ENCODE results near the gene ARPC1A. TPM values are rescaled to one million over a fixed set of nuclear protein-coding genes. Genes with fewer than 3 reads are reported as not detected.
A peak's percentile ranks its signal among the peaks of the same experiment; 100 is the strongest.

ARPC1A gene
- total RNA-seq, 4 donors from 2014 or later = 98.1 to 169 (median 140) TPM

DNA sequence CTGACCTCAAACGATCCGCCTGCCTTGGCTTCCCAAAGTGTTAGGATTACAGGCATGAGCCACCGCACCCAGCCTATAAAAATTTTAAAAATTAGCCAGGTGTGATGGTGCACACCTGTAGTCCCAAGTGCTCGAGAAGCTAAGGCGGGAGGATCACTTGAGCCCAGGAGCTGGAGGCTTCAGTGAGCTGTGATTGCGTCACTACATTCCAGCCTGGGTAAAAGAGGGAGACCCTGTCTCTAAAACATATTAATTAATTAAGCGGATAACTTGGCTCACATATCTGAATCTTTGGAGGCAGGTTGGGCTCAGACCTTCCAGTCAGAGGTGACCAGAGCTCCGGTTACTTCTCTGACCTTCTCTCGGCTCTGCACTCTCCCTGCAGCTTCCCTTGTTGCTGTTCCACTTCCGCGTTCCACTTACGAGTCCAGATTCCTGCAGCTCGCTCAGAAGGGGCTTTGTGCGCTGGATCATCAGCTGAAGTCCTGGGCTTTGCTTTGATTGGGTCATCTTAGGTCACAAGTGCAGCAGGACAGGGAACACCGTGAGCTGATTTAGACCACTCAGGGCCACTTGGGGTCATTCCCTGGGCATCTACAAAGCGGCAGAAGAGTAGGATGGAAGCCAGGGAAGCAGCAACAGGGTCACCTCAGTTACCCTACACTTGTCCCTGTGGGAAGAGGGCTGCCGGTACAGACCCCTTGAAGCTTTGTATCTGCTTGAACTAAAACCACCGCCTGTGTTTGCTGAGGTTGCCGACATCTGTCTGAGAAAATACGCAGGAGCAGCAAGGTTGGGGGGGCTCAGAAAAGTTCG lies 46.8 kb downstream of the ARPC1A start:
- DNase-seq (ENCODE audit: low spot score in 2 of 2) = no peak
- Histone ChIP-seq H3K4me1 (peaks cover 32% of the 10 kb centered on the region), H3K4me3 (no peak overlapping the region), H3K9me3 (no peaks in the 10 kb centered on the region), H3K27ac (peak overlapping the region; percentile 35), H3K36me3 (peaks cover 4% of the 10 kb centered on the region), H3K27me3 (no peaks in the 10 kb centered on the region)
- 38% methylated on average over 16 of the region's 21 CpGs for WGBS
- TF ChIP-seq POLR2AphosphoS5 (IDR thresholded peaks at IDR 0.05) (no peak), POLR2A (IDR thresholded peaks at IDR 0.05) (no peak), EP300 (IDR thresholded peaks at IDR 0.05) (no peak)
- TF ChIP-seq, protein P1, sequence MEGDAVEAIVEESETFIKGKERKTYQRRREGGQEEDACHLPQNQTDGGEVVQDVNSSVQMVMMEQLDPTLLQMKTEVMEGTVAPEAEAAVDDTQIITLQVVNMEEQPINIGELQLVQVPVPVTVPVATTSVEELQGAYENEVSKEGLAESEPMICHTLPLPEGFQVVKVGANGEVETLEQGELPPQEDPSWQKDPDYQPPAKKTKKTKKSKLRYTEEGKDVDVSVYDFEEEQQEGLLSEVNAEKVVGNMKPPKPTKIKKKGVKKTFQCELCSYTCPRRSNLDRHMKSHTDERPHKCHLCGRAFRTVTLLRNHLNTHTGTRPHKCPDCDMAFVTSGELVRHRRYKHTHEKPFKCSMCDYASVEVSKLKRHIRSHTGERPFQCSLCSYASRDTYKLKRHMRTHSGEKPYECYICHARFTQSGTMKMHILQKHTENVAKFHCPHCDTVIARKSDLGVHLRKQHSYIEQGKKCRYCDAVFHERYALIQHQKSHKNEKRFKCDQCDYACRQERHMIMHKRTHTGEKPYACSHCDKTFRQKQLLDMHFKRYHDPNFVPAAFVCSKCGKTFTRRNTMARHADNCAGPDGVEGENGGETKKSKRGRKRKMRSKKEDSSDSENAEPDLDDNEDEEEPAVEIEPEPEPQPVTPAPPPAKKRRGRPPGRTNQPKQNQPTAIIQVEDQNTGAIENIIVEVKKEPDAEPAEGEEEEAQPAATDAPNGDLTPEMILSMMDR (IDR thresholded peaks at IDR 0.05) = no peak

DNA sequence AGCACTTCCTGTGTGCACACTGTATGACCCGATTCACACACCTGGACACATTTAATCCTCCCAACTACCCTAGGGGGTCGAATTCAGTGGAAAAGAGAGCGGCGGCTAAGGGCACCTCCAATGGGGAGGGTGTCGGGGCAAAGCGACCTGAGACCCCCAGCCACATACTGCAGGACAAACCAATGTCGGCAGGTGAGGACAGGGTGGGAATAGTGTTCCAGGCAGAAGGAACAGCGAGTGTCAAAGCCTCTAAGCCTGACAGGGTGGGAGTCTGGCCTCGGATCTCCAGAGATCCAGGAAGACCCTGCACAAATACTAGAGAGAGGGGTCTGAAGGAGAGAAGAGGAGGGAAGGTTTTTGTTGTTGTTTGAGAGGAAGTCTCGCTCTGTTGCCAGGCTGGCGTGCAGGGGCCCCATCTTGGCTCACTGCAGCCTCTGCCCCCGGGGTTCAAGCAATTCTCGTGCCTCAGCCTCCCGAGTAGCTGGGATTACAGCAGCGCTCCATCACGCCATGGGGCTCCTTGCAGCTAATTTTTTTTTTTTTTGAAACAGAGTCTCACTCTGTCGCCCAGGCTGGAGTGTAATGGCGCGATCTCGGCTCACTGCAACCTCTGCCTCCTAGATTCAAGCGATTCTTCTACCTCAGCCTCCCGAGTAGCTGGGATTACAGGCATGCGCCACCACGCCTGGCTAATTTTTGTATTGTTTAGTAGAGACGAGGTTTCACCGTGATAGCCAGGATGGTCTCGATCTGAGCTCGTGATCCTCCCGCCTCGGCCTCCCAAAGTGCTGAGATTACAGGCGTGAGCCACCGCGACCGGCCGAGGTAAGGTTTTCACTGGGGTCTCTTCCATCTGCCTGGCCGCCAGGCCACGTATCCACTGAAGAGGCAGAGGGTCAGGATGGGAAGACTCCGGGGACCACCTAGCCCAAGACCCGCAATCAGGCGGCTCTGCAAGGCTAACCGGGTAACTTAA lies 47.7 kb downstream of the ARPC1A start:
- TF ChIP-seq POLR2A (IDR thresholded peaks at IDR 0.05) = no peak
- no peak for TF ChIP-seq EP300 (IDR thresholded peaks at IDR 0.05)
- TF ChIP-seq, protein P1 (IDR thresholded peaks at IDR 0.05) = no peak
- no peak for TF ChIP-seq POLR2AphosphoS5 (IDR thresholded peaks at IDR 0.05)
- Histone ChIP-seq H3K9me3 (no peaks in the 10 kb centered on the region), H3K4me3 (peak overlapping the region; percentile 98), H3K4me1 (peaks cover 36% of the 10 kb centered on the region), H3K36me3 (peaks cover 11% of the 10 kb centered on the region), H3K27ac (peak overlapping the region; percentile 93), H3K27me3 (no peaks in the 10 kb centered on the region)
- DNase-seq (ENCODE audit: low spot score in 2 of 2) = no peak
- WGBS = 83% methylated on average over 36 of the region's 41 CpGs

DNA sequence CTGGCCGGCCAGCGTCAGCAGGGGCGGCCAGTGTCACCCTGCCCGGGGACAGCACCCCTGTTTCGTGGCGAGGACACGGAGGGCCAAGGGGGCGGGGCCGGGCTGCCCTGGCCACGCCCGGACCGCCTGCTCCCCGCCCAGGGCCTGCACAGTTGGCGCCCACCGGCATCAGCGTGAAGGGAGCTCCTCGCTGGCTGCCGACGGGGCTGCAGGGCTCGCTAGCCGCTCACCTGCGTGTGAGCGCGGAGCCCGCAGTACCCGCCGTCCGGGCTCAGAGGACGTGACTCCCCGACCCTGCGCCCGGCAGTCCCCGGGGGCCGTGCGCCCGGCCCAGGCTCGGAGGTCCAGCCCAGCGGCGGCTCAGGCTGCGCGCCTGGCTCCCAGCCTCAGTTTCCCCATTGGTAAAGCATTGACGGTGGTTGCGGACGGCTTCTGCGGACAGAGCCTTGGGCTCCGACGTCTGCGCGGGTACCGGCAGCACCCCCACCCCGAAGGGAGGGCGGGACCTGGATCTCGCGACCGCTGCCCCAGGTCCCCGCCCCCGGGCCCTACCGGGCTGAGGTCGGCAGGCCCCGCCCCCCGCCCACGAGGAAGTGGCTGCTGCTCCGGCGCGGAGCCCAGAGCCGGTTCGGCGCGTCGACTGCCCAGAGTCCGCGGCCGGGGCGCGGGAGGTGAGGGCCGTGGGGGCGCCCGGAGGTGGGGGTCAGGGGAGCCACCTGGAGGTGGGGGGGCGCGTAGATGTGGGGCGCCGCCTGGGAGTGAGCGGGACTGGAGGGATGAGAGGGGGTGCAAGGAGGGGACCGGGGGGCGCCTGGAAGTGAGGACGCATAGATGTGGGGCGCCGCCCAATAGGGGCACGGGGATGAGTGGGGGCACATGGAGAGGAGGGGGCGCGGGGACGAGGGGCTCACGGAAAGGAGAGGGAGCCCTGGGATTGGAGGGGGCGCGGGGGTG lies 48.7 kb downstream of the ARPC1A start, which contains the start of gene ARPC1B:
TSS of gene ARPC1B (plus strand) at position 620 of the 954 bp plus-strand sequence. CDS start 10,985 bp downstream, outside the sequence.
- TF ChIP-seq POLR2A (IDR thresholded peaks at IDR 0.05) (peak in 1 of 2 donors; percentile 20), POLR2AphosphoS5 (IDR thresholded peaks at IDR 0.05) (no peak)
- TF ChIP-seq, protein P1 (IDR thresholded peaks at IDR 0.05) = no peak
- H3K9me3 ChIP-seq = no peaks in the 10 kb centered on the region
- peak within 1 kb of the TSS; percentile 98 for H3K4me3 ChIP-seq
- peaks cover 46% of the 10 kb centered on the region for H3K4me1 ChIP-seq
- peak in 1 of 2 donors; percentile 89 for DNase-seq (ENCODE audit: low spot score in 2 of 2)
- H3K36me3 ChIP-seq = peaks cover 8% of the 10 kb centered on the region
- WGBS = 7% methylated on average over 31 of the region's 95 CpGs
- H3K27ac ChIP-seq = peak within 1 kb of the TSS; percentile 93
- H3K27me3 ChIP-seq = no peaks in the 10 kb centered on the region

DNA sequence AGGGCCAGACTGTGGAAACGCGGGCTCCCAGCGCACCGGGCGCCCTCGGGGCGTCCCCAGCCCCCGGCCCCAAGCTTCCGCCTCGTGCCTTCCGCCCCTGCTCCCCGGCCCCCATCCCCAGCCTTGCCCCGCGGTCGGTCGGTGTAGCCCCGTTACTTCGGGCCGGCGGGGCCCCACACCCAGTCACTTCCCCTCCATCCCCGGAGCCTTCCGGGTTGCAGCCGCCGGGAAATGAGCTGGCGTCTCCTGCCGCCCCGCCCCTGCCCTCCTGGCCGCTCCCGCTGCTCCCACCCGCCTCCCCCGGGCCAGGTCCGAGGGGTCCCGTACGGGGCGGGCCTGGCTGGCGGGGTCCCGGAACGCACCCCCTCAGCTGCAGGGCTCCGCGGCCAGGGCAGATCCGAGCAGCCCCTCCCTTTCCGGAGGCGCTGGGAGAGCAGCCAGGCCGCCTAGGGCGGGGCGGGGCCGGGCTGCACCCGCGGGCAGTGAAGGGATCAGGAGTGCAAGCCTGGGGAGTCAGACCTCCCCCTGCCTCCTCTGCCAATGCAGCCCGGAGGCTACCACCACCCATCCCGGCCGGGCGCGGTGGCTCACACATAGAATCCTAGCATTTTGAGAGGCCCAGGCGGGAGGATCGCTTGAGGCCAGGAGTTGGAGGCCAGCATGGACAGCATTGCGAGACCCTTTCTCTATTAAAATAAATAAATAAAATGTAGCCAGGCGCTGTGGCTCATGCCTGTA lies 49.5 kb downstream of the ARPC1A start:
- peaks cover 54% of the 10 kb centered on the region for H3K4me1 ChIP-seq
- peak overlapping the region; percentile 98 for H3K4me3 ChIP-seq
- TF ChIP-seq POLR2A (IDR thresholded peaks at IDR 0.05) (peak in 1 of 2 donors; percentile 9), POLR2AphosphoS5 (IDR thresholded peaks at IDR 0.05) (no peak), EP300 (IDR thresholded peaks at IDR 0.05) (no peak)
- TF ChIP-seq, protein P1 (IDR thresholded peaks at IDR 0.05) = no peak
- WGBS = 42% methylated on average over 4 of the region's 58 CpGs
- no peaks in the 10 kb centered on the region for H3K27me3 ChIP-seq
- peaks cover 8% of the 10 kb centered on the region for H3K36me3 ChIP-seq
- DNase-seq (ENCODE audit: low spot score in 2 of 2) = peak; percentile 86 to 89
- peak overlapping the region; percentile 93 for H3K27ac ChIP-seq
- no peaks in the 10 kb centered on the region for H3K9me3 ChIP-seq

Data from suprapubic skin (tissue), 4 donors.